Glutamatergic neuron (in vitro differentiated cells): ENCODE data around the gene TUBGCP6. TPM values are rescaled to one million over a fixed set of nuclear protein-coding genes. Genes with fewer than 3 reads are reported as not detected.

ENCODE experiments used
- DNase-seq: peaks from one replicate; pipeline ENCODE4 v3.0.0; 2022
- H3K27ac Mint-ChIP-seq: one replicate; pipeline ENCODE4 v1.8.0; 2020; ENCODE audit warnings: mild to moderate bottlenecking, mixed read lengths, inconsistent platforms; ENCODE audit not compliant: unreplicated experiment
- H3K27me3 Mint-ChIP-seq: one replicate; pipeline ENCODE4 v1.8.0; 2020; ENCODE audit warnings: mild to moderate bottlenecking, moderate library complexity, mixed read lengths, inconsistent platforms; ENCODE audit not compliant: unreplicated experiment
- H3K36me3 Mint-ChIP-seq: one replicate; pipeline ENCODE4 v1.8.0; 2020; ENCODE audit warnings: mild to moderate bottlenecking, mixed read lengths, inconsistent platforms; ENCODE audit not compliant: unreplicated experiment
- H3K4me1 Mint-ChIP-seq: one replicate; pipeline ENCODE4 v1.8.0; 2020; ENCODE audit warnings: mild to moderate bottlenecking, low read depth, mixed read lengths, inconsistent platforms; ENCODE audit not compliant: unreplicated experiment
- H3K4me3 Mint-ChIP-seq: one replicate; pipeline ENCODE4 v1.8.0; 2020; ENCODE audit warnings: mild to moderate bottlenecking, mixed read lengths, inconsistent platforms; ENCODE audit not compliant: unreplicated experiment
- H3K9me3 Mint-ChIP-seq: one replicate; pipeline ENCODE4 v1.8.0; 2020; ENCODE audit warnings: mild to moderate bottlenecking, moderate library complexity, mixed read lengths, inconsistent platforms; ENCODE audit not compliant: unreplicated experiment
- CTCF ChIP-seq: fragments of 200-600 bp; sonication (generic); IDR thresholded peaks from one replicate; pipeline ENCODE4 v1.5.0; 2021; ENCODE audit not compliant: partially characterized antibody, unreplicated experiment
- total RNA-seq: library from RNA; stranded (reverse); fragmentation: NEBNext Ultra II Directional; extraction: Animal tissue kit (Norgen Biotek cat#: 25700); gene quantifications from one replicate; pipeline ENCODE4 v1.2.1, GENCODE V29; 2021; ENCODE audit not compliant: unreplicated experiment

Gene TUBGCP6
- total RNA-seq, 1 donor from 2014 or later, result 51.0 TPM

GRCh38 chr22:50289942-50290630 lies 45.3 kb upstream of the TUBGCP6 start:
- H3K27me3 Mint-ChIP-seq, result no peaks in the 10 kb centered on the region
- peaks cover 3% of the 10 kb centered on the region for H3K4me1 Mint-ChIP-seq
- TF ChIP-seq CTCF, result no peak
- peaks cover 3% of the 10 kb centered on the region for H3K9me3 Mint-ChIP-seq
- DNase-seq, result no peak
- no peaks in the 10 kb centered on the region for H3K36me3 Mint-ChIP-seq
- H3K4me3 Mint-ChIP-seq, result no peak overlapping the region
- no peak overlapping the region for H3K27ac Mint-ChIP-seq

- TF ChIP-seq CTCF, result no peak
These were observed 44.5 kb upstream of the TUBGCP6 start for GRCh38 chr22:50289151-50289941.

GRCh38 chr22:50287731-50288130 lies 42.9 kb upstream of the TUBGCP6 start:
- peaks cover 3% of the 10 kb centered on the region for H3K9me3 Mint-ChIP-seq
- no peak overlapping the region for H3K4me3 Mint-ChIP-seq
- peaks cover 3% of the 10 kb centered on the region for H3K4me1 Mint-ChIP-seq
- DNase-seq, result no peak
- H3K27ac Mint-ChIP-seq, result no peak overlapping the region
- TF ChIP-seq CTCF, result no peak
- H3K27me3 Mint-ChIP-seq, result no peaks in the 10 kb centered on the region
- no peaks in the 10 kb centered on the region for H3K36me3 Mint-ChIP-seq

More at GRCh38 chr22:50289151-50289941, 44.5 kb upstream of the TUBGCP6 start:
- Mint-ChIP-seq H3K27me3 (no peaks in the 10 kb centered on the region), H3K27ac (no peak overlapping the region), H3K36me3 (no peaks in the 10 kb centered on the region), H3K4me3 (no peak overlapping the region), H3K4me1 (peaks cover 3% of the 10 kb centered on the region), H3K9me3 (peaks cover 3% of the 10 kb centered on the region)
- no peak for DNase-seq

GRCh38 chr22:50286701-50287318 lies 42.0 kb upstream of the TUBGCP6 start:
- H3K27ac Mint-ChIP-seq, result no peak overlapping the region
- DNase-seq, result no peak
- TF ChIP-seq CTCF, result no peak
- no peak overlapping the region for H3K4me3 Mint-ChIP-seq
- H3K27me3 Mint-ChIP-seq, result no peaks in the 10 kb centered on the region
- no peaks in the 10 kb centered on the region for H3K4me1 Mint-ChIP-seq
- H3K9me3 Mint-ChIP-seq, result no peaks in the 10 kb centered on the region
- no peaks in the 10 kb centered on the region for H3K36me3 Mint-ChIP-seq
